ENCODE measurements around the gene FBXL15.

The FBXL15 gene

GRCh38 chr10:102457591-102458150 is 37.0 kb downstream of the FBXL15 start:
- no peak for DNase-seq

GRCh38 chr10:102458656-102459055 is 38.0 kb downstream of the FBXL15 start:
- DNase-seq = no peak

GRCh38 chr10:102460836-102461186 is 40.2 kb downstream of the FBXL15 start:
- DNase-seq = no peak

GRCh38 chr10:102461187-102462054 is 40.8 kb downstream of the FBXL15 start:
- peak; percentile 97 for DNase-seq

- DNase-seq = no peak
Measured at GRCh38 chr10:102462512-102463054, 41.9 kb downstream of the FBXL15 start.

GRCh38 chr10:102463983-102464382 is 43.3 kb downstream of the FBXL15 start:
- no peak for DNase-seq

GRCh38 chr10:102465466-102465865 is 44.8 kb downstream of the FBXL15 start:
- DNase-seq = no peak

- DNase-seq = no peak
Measured at GRCh38 chr10:102467318-102467717, 46.7 kb downstream of the FBXL15 start.

- DNase-seq = peak; percentile 67
Measured at GRCh38 chr10:102467971-102468438, 47.4 kb downstream of the FBXL15 start.

GRCh38 chr10:102468683-102469082 is 48.0 kb downstream of the FBXL15 start:
- DNase-seq = no peak

- DNase-seq = no peak
Measured at GRCh38 chr10:102470579-102471546, 50.2 kb downstream of the FBXL15 start.
